ENCODE results near the gene SORCS1.

DNA sequence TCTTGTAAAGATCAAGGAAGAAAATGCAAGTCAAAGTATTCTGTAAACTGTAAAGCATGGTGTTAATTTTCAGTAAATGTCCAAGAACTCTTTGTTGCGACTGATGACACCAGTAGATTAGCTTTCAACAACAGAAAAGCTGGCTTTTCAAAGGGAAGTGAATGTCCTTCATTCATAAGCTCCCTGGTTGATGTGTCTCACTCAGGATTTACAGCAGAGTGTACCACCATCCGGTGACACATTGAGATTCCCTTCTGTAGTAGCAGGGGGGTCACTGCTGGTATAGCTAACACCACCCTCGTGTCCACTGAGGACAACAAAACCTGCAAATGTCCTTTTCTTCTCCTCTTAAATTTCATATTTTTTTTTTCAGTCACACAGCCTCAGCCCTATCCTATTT lies 253.4 kb downstream of the SORCS1 start:
- TF ChIP-seq, protein P1, sequence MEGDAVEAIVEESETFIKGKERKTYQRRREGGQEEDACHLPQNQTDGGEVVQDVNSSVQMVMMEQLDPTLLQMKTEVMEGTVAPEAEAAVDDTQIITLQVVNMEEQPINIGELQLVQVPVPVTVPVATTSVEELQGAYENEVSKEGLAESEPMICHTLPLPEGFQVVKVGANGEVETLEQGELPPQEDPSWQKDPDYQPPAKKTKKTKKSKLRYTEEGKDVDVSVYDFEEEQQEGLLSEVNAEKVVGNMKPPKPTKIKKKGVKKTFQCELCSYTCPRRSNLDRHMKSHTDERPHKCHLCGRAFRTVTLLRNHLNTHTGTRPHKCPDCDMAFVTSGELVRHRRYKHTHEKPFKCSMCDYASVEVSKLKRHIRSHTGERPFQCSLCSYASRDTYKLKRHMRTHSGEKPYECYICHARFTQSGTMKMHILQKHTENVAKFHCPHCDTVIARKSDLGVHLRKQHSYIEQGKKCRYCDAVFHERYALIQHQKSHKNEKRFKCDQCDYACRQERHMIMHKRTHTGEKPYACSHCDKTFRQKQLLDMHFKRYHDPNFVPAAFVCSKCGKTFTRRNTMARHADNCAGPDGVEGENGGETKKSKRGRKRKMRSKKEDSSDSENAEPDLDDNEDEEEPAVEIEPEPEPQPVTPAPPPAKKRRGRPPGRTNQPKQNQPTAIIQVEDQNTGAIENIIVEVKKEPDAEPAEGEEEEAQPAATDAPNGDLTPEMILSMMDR (IDR thresholded peaks at IDR 0.05; ENCODE audit: low read depth, low read length, poor library complexity, severe bottlenecking), result no peak
- no peak for TF ChIP-seq EZH2phosphoT487 (IDR thresholded peaks at IDR 0.05; ENCODE audit: borderline replicate concordance, low read length)
